ENCODE measurements around the gene CYLD.

DNA sequence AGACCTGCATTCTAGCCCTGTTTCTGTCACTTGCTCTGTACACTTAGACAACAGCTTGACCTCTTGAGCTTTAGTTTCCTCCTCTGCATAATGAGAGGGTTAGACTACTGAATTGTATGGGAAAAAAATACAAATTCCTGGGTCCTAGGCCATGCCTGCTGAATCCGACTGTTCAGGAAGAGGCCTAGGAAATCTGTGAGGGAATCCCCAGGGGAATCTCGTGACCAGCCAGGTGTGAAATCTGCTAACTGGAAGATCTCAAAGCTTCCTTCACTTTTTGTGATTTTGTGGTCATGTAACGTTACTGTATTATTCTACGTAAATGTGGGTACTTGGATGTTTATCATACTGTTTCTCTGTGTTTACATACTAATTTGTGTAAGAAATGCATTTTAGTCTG, 58.2 kb downstream of the CYLD start:
- TF ChIP-seq, protein P1, sequence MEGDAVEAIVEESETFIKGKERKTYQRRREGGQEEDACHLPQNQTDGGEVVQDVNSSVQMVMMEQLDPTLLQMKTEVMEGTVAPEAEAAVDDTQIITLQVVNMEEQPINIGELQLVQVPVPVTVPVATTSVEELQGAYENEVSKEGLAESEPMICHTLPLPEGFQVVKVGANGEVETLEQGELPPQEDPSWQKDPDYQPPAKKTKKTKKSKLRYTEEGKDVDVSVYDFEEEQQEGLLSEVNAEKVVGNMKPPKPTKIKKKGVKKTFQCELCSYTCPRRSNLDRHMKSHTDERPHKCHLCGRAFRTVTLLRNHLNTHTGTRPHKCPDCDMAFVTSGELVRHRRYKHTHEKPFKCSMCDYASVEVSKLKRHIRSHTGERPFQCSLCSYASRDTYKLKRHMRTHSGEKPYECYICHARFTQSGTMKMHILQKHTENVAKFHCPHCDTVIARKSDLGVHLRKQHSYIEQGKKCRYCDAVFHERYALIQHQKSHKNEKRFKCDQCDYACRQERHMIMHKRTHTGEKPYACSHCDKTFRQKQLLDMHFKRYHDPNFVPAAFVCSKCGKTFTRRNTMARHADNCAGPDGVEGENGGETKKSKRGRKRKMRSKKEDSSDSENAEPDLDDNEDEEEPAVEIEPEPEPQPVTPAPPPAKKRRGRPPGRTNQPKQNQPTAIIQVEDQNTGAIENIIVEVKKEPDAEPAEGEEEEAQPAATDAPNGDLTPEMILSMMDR (conservative IDR thresholded peaks at IDR 0.05; ENCODE audit: low read depth in 2 of 2) = no peak
- TF ChIP-seq POLR2AphosphoS5 (IDR thresholded peaks at IDR 0.05; ENCODE audit: low read depth) = no peak
- no peak for TF ChIP-seq EZH2phosphoT487 (IDR thresholded peaks at IDR 0.05; ENCODE audit: unreplicated experiment)
- TF ChIP-seq, protein P2, sequence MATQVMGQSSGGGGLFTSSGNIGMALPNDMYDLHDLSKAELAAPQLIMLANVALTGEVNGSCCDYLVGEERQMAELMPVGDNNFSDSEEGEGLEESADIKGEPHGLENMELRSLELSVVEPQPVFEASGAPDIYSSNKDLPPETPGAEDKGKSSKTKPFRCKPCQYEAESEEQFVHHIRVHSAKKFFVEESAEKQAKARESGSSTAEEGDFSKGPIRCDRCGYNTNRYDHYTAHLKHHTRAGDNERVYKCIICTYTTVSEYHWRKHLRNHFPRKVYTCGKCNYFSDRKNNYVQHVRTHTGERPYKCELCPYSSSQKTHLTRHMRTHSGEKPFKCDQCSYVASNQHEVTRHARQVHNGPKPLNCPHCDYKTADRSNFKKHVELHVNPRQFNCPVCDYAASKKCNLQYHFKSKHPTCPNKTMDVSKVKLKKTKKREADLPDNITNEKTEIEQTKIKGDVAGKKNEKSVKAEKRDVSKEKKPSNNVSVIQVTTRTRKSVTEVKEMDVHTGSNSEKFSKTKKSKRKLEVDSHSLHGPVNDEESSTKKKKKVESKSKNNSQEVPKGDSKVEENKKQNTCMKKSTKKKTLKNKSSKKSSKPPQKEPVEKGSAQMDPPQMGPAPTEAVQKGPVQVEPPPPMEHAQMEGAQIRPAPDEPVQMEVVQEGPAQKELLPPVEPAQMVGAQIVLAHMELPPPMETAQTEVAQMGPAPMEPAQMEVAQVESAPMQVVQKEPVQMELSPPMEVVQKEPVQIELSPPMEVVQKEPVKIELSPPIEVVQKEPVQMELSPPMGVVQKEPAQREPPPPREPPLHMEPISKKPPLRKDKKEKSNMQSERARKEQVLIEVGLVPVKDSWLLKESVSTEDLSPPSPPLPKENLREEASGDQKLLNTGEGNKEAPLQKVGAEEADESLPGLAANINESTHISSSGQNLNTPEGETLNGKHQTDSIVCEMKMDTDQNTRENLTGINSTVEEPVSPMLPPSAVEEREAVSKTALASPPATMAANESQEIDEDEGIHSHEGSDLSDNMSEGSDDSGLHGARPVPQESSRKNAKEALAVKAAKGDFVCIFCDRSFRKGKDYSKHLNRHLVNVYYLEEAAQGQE (IDR thresholded peaks at IDR 0.05; ENCODE audit: unreplicated experiment) = no peak
- no peak for TF ChIP-seq EZH2 (IDR thresholded peaks at IDR 0.05; ENCODE audit: low read depth, unreplicated experiment)
- TF ChIP-seq, protein P3, sequence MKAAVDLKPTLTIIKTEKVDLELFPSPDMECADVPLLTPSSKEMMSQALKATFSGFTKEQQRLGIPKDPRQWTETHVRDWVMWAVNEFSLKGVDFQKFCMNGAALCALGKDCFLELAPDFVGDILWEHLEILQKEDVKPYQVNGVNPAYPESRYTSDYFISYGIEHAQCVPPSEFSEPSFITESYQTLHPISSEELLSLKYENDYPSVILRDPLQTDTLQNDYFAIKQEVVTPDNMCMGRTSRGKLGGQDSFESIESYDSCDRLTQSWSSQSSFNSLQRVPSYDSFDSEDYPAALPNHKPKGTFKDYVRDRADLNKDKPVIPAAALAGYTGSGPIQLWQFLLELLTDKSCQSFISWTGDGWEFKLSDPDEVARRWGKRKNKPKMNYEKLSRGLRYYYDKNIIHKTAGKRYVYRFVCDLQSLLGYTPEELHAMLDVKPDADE (IDR thresholded peaks at IDR 0.05) = no peak
- TF ChIP-seq CREB1 (CRISPR knock-in tag; IDR thresholded peaks at IDR 0.05; ENCODE audit: low read depth) = no peak
- TF ChIP-seq STAT1 (IDR thresholded peaks at IDR 0.05; ENCODE audit: unreplicated experiment) = no peak
- no peak for TF ChIP-seq ZNF114 (CRISPR knock-in tag; IDR thresholded peaks at IDR 0.05)
- no peak for TF ChIP-seq NANOG (IDR thresholded peaks at IDR 0.05; ENCODE audit: borderline replicate concordance)
- TF ChIP-seq JUNB (IDR thresholded peaks at IDR 0.05; ENCODE audit: unreplicated experiment) = no peak
- TF ChIP-seq ZNF331 (CRISPR knock-in tag; IDR thresholded peaks at IDR 0.05; ENCODE audit: low read depth) = no peak
- TF ChIP-seq, protein P4, sequence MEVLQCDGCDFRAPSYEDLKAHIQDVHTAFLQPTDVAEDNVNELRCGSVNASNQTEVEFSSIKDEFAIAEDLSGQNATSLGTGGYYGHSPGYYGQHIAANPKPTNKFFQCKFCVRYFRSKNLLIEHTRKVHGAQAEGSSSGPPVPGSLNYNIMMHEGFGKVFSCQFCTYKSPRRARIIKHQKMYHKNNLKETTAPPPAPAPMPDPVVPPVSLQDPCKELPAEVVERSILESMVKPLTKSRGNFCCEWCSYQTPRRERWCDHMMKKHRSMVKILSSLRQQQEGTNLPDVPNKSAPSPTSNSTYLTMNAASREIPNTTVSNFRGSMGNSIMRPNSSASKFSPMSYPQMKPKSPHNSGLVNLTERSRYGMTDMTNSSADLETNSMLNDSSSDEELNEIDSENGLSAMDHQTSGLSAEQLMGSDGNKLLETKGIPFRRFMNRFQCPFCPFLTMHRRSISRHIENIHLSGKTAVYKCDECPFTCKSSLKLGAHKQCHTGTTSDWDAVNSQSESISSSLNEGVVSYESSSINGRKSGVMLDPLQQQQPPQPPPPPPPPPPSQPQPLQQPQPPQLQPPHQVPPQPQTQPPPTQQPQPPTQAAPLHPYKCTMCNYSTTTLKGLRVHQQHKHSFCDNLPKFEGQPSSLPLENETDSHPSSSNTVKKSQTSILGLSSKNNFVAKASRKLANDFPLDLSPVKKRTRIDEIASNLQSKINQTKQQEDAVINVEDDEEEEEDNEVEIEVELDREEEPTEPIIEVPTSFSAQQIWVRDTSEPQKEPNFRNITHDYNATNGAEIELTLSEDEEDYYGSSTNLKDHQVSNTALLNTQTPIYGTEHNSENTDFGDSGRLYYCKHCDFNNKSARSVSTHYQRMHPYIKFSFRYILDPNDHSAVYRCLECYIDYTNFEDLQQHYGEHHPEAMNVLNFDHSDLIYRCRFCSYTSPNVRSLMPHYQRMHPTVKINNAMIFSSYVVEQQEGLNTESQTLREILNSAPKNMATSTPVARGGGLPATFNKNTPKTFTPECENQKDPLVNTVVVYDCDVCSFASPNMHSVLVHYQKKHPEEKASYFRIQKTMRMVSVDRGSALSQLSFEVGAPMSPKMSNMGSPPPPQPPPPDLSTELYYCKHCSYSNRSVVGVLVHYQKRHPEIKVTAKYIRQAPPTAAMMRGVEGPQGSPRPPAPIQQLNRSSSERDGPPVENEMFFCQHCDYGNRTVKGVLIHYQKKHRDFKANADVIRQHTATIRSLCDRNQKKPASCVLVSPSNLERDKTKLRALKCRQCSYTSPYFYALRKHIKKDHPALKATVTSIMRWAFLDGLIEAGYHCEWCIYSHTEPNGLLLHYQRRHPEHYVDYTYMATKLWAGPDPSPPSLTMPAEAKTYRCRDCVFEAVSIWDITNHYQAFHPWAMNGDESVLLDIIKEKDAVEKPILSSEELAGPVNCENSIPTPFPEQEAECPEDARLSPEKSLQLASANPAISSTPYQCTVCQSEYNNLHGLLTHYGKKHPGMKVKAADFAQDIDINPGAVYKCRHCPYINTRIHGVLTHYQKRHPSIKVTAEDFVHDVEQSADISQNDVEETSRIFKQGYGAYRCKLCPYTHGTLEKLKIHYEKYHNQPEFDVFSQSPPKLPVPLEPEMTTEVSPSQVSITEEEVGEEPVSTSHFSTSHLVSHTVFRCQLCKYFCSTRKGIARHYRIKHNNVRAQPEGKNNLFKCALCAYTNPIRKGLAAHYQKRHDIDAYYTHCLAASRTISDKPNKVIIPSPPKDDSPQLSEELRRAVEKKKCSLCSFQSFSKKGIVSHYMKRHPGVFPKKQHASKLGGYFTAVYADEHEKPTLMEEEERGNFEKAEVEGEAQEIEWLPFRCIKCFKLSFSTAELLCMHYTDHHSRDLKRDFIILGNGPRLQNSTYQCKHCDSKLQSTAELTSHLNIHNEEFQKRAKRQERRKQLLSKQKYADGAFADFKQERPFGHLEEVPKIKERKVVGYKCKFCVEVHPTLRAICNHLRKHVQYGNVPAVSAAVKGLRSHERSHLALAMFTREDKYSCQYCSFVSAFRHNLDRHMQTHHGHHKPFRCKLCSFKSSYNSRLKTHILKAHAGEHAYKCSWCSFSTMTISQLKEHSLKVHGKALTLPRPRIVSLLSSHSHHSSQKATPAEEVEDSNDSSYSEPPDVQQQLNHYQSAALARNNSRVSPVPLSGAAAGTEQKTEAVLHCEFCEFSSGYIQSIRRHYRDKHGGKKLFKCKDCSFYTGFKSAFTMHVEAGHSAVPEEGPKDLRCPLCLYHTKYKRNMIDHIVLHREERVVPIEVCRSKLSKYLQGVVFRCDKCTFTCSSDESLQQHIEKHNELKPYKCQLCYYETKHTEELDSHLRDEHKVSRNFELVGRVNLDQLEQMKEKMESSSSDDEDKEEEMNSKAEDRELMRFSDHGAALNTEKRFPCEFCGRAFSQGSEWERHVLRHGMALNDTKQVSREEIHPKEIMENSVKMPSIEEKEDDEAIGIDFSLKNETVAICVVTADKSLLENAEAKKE (CRISPR knock-in tag; IDR thresholded peaks at IDR 0.05) = no peak

Measured in GM23338 (cell line).